IMR-90 (cell line): ENCODE measurements around the gene SCAND1. TPM values are rescaled to one million over a fixed set of nuclear protein-coding genes. Genes with fewer than 3 reads are reported as not detected.

Source experiments
- ATAC-seq: fragments of 200-7000 bp; cut with Tn5 transposase; 2 replicates; pipeline ENCODE4 v1.9.1; 2020; ENCODE audit warnings: low read depth, mild to moderate bottlenecking, moderate library complexity
- BruUV-seq: library from RNA; stranded (reverse); fragments of 400-500 nt; replicated peaks from 2 replicates; lab custom pipeline; 2021; lab: Mats Ljungman, UMichigan
- CTCF ChIA-PET: fragments of 300-600 bp; formaldehyde crosslinking; extraction: SDS; loops from one replicate; lab custom pipeline; 2021; ENCODE audit warnings: antibody characterized with exemption; lab: Yijun Ruan, JAX
- POLR2A ChIA-PET: fragments of 300-600 bp; sonication (Branson Sonifier 250); formaldehyde crosslinking; loops from one replicate; lab custom pipeline; 2022; ENCODE audit warnings: antibody characterized with exemption; ENCODE audit not compliant: unreplicated experiment; lab: Charles Lee
- DNase-seq: peaks from one replicate; pipeline ENCODE4 v3.0.0; 2013
- H2AFZ ChIP-seq: replicated peaks from 2 replicates; pipeline ENCODE3; 2013; ENCODE audit warnings: low read length, mild to moderate bottlenecking; ENCODE audit not compliant: poor library complexity
- H2AK5ac ChIP-seq: 2 replicates; pipeline ENCODE4 v1.6.1; 2013; ENCODE audit warnings: low read depth, low read length, inconsistent platforms
- H2AK9ac ChIP-seq: replicated peaks from 2 replicates; pipeline ENCODE3; 2013; ENCODE audit warnings: mild to moderate bottlenecking, low read depth, low read length, moderate library complexity; ENCODE audit not compliant: poor library complexity
- H2BK120ac ChIP-seq: 2 replicates; pipeline ENCODE4 v1.6.1; 2013; ENCODE audit warnings: low read depth, low read length, inconsistent platforms
- H2BK15ac ChIP-seq: 3 replicates; pipeline ENCODE4 v1.6.1; 2013; ENCODE audit warnings: low read depth, low read length, inconsistent platforms
- H2BK20ac ChIP-seq: 2 replicates; pipeline ENCODE4 v1.6.1; 2013; ENCODE audit warnings: low read depth, mild to moderate bottlenecking, inconsistent platforms, low read length, moderate library complexity
- H2BK5ac ChIP-seq: 2 replicates; pipeline ENCODE4 v1.6.1; 2013; ENCODE audit warnings: mild to moderate bottlenecking, low read depth, low read length, inconsistent platforms; ENCODE audit not compliant: poor library complexity, severe bottlenecking
- H3K14ac ChIP-seq: replicated peaks from 2 replicates; pipeline ENCODE4 v1.6.1; 2013; ENCODE audit warnings: low read depth, low read length, inconsistent platforms
- H3K18ac ChIP-seq: 2 replicates; pipeline ENCODE4 v1.6.1; 2013; ENCODE audit warnings: low read depth, low read length, control low read depth
- H3K23ac ChIP-seq: 2 replicates; pipeline ENCODE4 v1.6.1; 2013; ENCODE audit warnings: low read depth, low read length, inconsistent platforms
- H3K27ac ChIP-seq: 2 replicates; pipeline ENCODE4 v1.5.1; 2013; ENCODE audit warnings: mild to moderate bottlenecking, control low read depth, low read length; ENCODE audit not compliant: insufficient read depth
- H3K27me3 ChIP-seq: 2 replicates; pipeline ENCODE4 v1.6.1; 2013; ENCODE audit warnings: low read length; ENCODE audit not compliant: control insufficient read depth, insufficient read depth
- H3K36me3 ChIP-seq: 2 replicates; pipeline ENCODE4 v1.6.1; 2013; ENCODE audit warnings: low read length, mixed read lengths; ENCODE audit not compliant: control insufficient read depth, insufficient read depth
- H3K4ac ChIP-seq: 2 replicates; pipeline ENCODE4 v1.6.1; 2013; ENCODE audit warnings: low read depth, low read length, inconsistent platforms
- H3K4me1 ChIP-seq: 2 replicates; pipeline ENCODE4 v1.6.1; 2013; ENCODE audit warnings: low read length, mixed read lengths; ENCODE audit not compliant: control insufficient read depth, insufficient read depth
- H3K4me2 ChIP-seq: 2 replicates; pipeline ENCODE4 v1.6.1; 2013; ENCODE audit warnings: low read depth, mild to moderate bottlenecking, control low read depth, low read length, moderate library complexity
- H3K4me3 ChIP-seq: 2 replicates; pipeline ENCODE4 v1.5.1; 2013; ENCODE audit warnings: low read depth, mild to moderate bottlenecking, control low read depth, low read length, moderate library complexity; ENCODE audit not compliant: insufficient read depth
- H3K56ac ChIP-seq: 2 replicates; pipeline ENCODE4 v1.6.1; 2013; ENCODE audit warnings: low read length, inconsistent platforms; ENCODE audit not compliant: insufficient read depth; ENCODE audit errors: extremely low read depth
- H3K79me1 ChIP-seq, 2 experiments: 2 replicates each; pipeline ENCODE4 v1.6.1; 2013; ENCODE audit warnings: low read length in 2 of 2, inconsistent platforms in 1 of 2, low read depth in 1 of 2
- H3K9ac ChIP-seq: 2 replicates; pipeline ENCODE4 v1.6.1; 2013; ENCODE audit warnings: low read depth, low read length, control low read depth
- H3K9me1 ChIP-seq: 2 replicates; pipeline ENCODE4 v1.6.1; 2013; ENCODE audit warnings: low read length, inconsistent platforms; ENCODE audit not compliant: insufficient read depth
- H3K9me3 ChIP-seq: 2 replicates; pipeline ENCODE4 v1.6.1; 2013; ENCODE audit warnings: low read length; ENCODE audit not compliant: control insufficient read depth, insufficient read depth
- H4K20me1 ChIP-seq: 2 replicates; pipeline ENCODE4 v1.6.1; 2013; ENCODE audit warnings: low read length, inconsistent platforms; ENCODE audit not compliant: insufficient read depth
- H4K5ac ChIP-seq: 2 replicates; pipeline ENCODE4 v1.6.1; 2013; ENCODE audit warnings: mild to moderate bottlenecking, low read depth, low read length, control low read depth
- H4K8ac ChIP-seq, 2 experiments: 2 replicates each; pipeline ENCODE4 v1.6.1; 2013; ENCODE audit warnings: low read depth in 2 of 2, low read length in 2 of 2, control low read depth in 1 of 2, inconsistent platforms in 1 of 2
- H4K91ac ChIP-seq: 2 replicates; pipeline ENCODE4 v1.6.1; 2013; ENCODE audit warnings: low read depth, low read length, inconsistent platforms; ENCODE audit not compliant: insufficient read depth
- CEBPB ChIP-seq: IDR thresholded peaks from 2 replicates; pipeline ENCODE4 v1.6.1; 2012; ENCODE audit warnings: low read depth, low read length, improper control_type of control experiment
- CHD1 ChIP-seq: IDR thresholded peaks from 2 replicates; pipeline ENCODE4 v1.6.1; 2012; ENCODE audit warnings: low read depth, low read length, improper control_type of control experiment
- ELK1 ChIP-seq: fragments of 150-350 bp; IDR thresholded peaks from 2 replicates; pipeline ENCODE4 v1.6.1; 2016; ENCODE audit warnings: low read depth, mild to moderate bottlenecking, low read length, moderate library complexity, borderline replicate concordance
- FOS ChIP-seq: fragments of 150-350 bp; IDR thresholded peaks from 2 replicates; pipeline ENCODE4 v1.6.1; 2016; ENCODE audit warnings: low read depth, low read length
- MAFK ChIP-seq: IDR thresholded peaks from 2 replicates; pipeline ENCODE4 v1.6.1; 2012; ENCODE audit warnings: low read depth, low read length, improper control_type of control experiment
- MAZ ChIP-seq: IDR thresholded peaks from 2 replicates; pipeline ENCODE4 v1.6.1; 2012; ENCODE audit warnings: low read depth, mild to moderate bottlenecking, low read length, improper control_type of control experiment, moderate library complexity, borderline replicate concordance
- MXI1 ChIP-seq: IDR thresholded peaks from 2 replicates; pipeline ENCODE4 v1.6.1; 2012; ENCODE audit warnings: low read depth, mild to moderate bottlenecking, low read length, moderate library complexity, borderline replicate concordance
- NFE2L2 ChIP-seq: fragments of 150-350 bp; IDR thresholded peaks from 2 replicates; pipeline ENCODE4 v1.6.1; 2016; ENCODE audit warnings: low read depth, mild to moderate bottlenecking, low read length
- POLR2A ChIP-seq: IDR thresholded peaks from 2 replicates; pipeline ENCODE4 v1.6.1; 2012; ENCODE audit warnings: mild to moderate bottlenecking, low read depth, low read length
- RAD21 ChIP-seq: IDR thresholded peaks from 2 replicates; pipeline ENCODE4 v1.6.1; 2012; ENCODE audit warnings: low read length, improper control_type of control experiment
- RCOR1 ChIP-seq: IDR thresholded peaks from 2 replicates; pipeline ENCODE4 v1.6.1; 2012; ENCODE audit warnings: mild to moderate bottlenecking, low read length, improper control_type of control experiment; ENCODE audit not compliant: insufficient replicate concordance
- RFX5 ChIP-seq: IDR thresholded peaks from 2 replicates; pipeline ENCODE4 v1.8.0; 2012; ENCODE audit warnings: low read depth, mild to moderate bottlenecking, low read length, moderate library complexity
- SMC3 ChIP-seq: fragments of 150-350 bp; IDR thresholded peaks from 2 replicates; pipeline ENCODE4 v1.6.1; 2016; ENCODE audit warnings: low read depth, mild to moderate bottlenecking, antibody characterized with exemption, low read length, moderate library complexity
- USF2 ChIP-seq: fragments of 150-350 bp; IDR thresholded peaks from 2 replicates; pipeline ENCODE4 v1.6.1; 2017; ENCODE audit warnings: mild to moderate bottlenecking, antibody characterized with exemption, low read length, low read depth
- dilution Hi-C: fragments of 300-500 bp; cut with HindIII; formaldehyde crosslinking; loops from one replicate; pipeline ENCODE4 v1.14.3; 2018; ENCODE audit warnings: low sequenced_read_pairs; ENCODE audit not compliant: unreplicated experiment
- in situ Hi-C: fragments of 300-500 bp; cut with MboI; formaldehyde crosslinking; loops from 3 replicates; pipeline ENCODE4 v1.14.3; 2019; ENCODE audit warnings: low sequenced_read_pairs, inconsistent platforms, mixed read lengths
- intact Hi-C: fragments of 100-400 bp; cut with micrococcal nuclease; formaldehyde crosslinking; loops from 2 replicates; pipeline ENCODE4 v1.10.0; 2022
- polyA plus RNA-seq, 3 experiments: library from polyadenylated mRNA; depleted of rRNA; stranded (reverse); fragments of >200 nt; gene quantifications; 2 replicates each; pipeline ENCODE4 v1.2.3, GENCODE V29; 2012; ENCODE audit warnings: low replicate concordance in 1 of 3
- total RNA-seq: library from RNA; depleted of rRNA; stranded (reverse); fragments of >200 nt; gene quantifications from 2 replicates; pipeline ENCODE4 v1.2.3, GENCODE V29; 2012

The SCAND1 gene
- total and polyA plus RNA-seq, 2 of the 4 experiments (the other 2 are of a cell fraction) = 7.5 to 26.8 TPM

- POLR2A ChIA-PET = no interaction called here
- intact Hi-C loops = no loop called here
- no peak overlapping the region for H3K23ac ChIP-seq
- no peak overlapping the region for H3K18ac ChIP-seq
- no peaks in the 10 kb centered on the region for H3K4me1 ChIP-seq
- in situ Hi-C loops = no loop called here
- H2BK120ac ChIP-seq = no peak overlapping the region
- BruUV-seq = no TSS peak
- H3K14ac ChIP-seq = no peak overlapping the region
- no peak overlapping the region for H3K56ac ChIP-seq
- no peak overlapping the region for H4K5ac ChIP-seq
- no peaks in the 10 kb centered on the region for H3K36me3 ChIP-seq
- H3K4me2 ChIP-seq = no peak overlapping the region
- H4K8ac ChIP-seq = no peak overlapping the region
- no peak for DNase-seq
- ATAC-seq = no peak
- dilution Hi-C loops = no loop called here
- H3K4me3 ChIP-seq = no peak overlapping the region
- TF ChIP-seq USF2 (no peak), SMC3 (no peak), MAZ (no peak), NFE2L2 (no peak), RAD21 (no peak), RCOR1 (no peak), MXI1 (no peak), ELK1 (no peak), POLR2A (no peak), RFX5 (no peak), CHD1 (no peak), MAFK (no peak), FOS (no peak), CEBPB (no peak)
- H3K9me1 ChIP-seq = no peaks in the 10 kb centered on the region
- no peak overlapping the region for H4K91ac ChIP-seq
- no peak overlapping the region for H3K9ac ChIP-seq
- H3K79me1 ChIP-seq = no peaks in the 10 kb centered on the region
- no peak overlapping the region for H2BK20ac ChIP-seq
- H4K20me1 ChIP-seq = no peaks in the 10 kb centered on the region
- H3K27me3 ChIP-seq = peaks cover 2% of the 10 kb centered on the region; the same call in 1 of the 2 replicates
- no peak overlapping the region for H2BK5ac ChIP-seq
- H2AK9ac ChIP-seq = no peak overlapping the region
- H3K27ac ChIP-seq = no peak overlapping the region
- H2BK15ac ChIP-seq = no peak overlapping the region
- H2AFZ ChIP-seq = no peak overlapping the region
- CTCF ChIA-PET = interaction anchor here (0.7 to 1.3 kb wide), 2 partner anchors 10 to 33 kb away, joined by 3 to 7 read pairs; no protein-coding TSS in a partner anchor
- no peak overlapping the region for H2AK5ac ChIP-seq
- no peak overlapping the region for H3K4ac ChIP-seq
- H3K9me3 ChIP-seq = peaks cover 7% of the 10 kb centered on the region
Measured at GRCh38 chr20:36002855-36003254, 48.6 kb upstream of the SCAND1 start.
